Measurements from ENCODE around the gene ADCY4. TPM values are rescaled to one million over a fixed set of nuclear protein-coding genes. Genes with fewer than 3 reads are reported as not detected.

ADCY4 gene
- total RNA-seq, 4 donors from 2014 or later: 9.7 to 144 (median 45.6) TPM

- no peak for TF ChIP-seq CTCF (IDR thresholded peaks at IDR 0.05)
- ATAC-seq (ENCODE audit: low FRiP score) (no peak), DNase-seq (ENCODE audit: low spot score) (no peak)
Observed at GRCh38 chr14:24278424-24278823, 56.4 kb downstream of the ADCY4 start.

- TF ChIP-seq CTCF (IDR thresholded peaks at IDR 0.05): no peak
- DNase-seq (ENCODE audit: low spot score) (no peak), ATAC-seq (ENCODE audit: low FRiP score) (no peak)
Observed at GRCh38 chr14:24277606-24278321, 57.1 kb downstream of the ADCY4 start.

GRCh38 chr14:24277071-24277470 lies 57.8 kb downstream of the ADCY4 start:
- TF ChIP-seq CTCF (IDR thresholded peaks at IDR 0.05): no peak
- ATAC-seq (ENCODE audit: low FRiP score) (no peak), DNase-seq (ENCODE audit: low spot score) (no peak)

- DNase-seq (ENCODE audit: low spot score): no peak
- ATAC-seq (ENCODE audit: low FRiP score): peak; percentile 67
- TF ChIP-seq CTCF (IDR thresholded peaks at IDR 0.05): no peak
Observed at GRCh38 chr14:24274101-24274543, 60.7 kb downstream of the ADCY4 start.

GRCh38 chr14:24273422-24273998 lies 61.4 kb downstream of the ADCY4 start:
- ATAC-seq (ENCODE audit: low FRiP score) (no peak), DNase-seq (ENCODE audit: low spot score) (no peak)

GRCh38 chr14:24272467-24272866 lies 62.4 kb downstream of the ADCY4 start:
- DNase-seq (ENCODE audit: low spot score): no peak
- TF ChIP-seq CTCF (IDR thresholded peaks at IDR 0.05): no peak
- no peak for ATAC-seq (ENCODE audit: low FRiP score)

More at GRCh38 chr14:24273422-24273998, 61.4 kb downstream of the ADCY4 start:
- no peak for TF ChIP-seq CTCF (IDR thresholded peaks at IDR 0.05)

- no peak for TF ChIP-seq CTCF (IDR thresholded peaks at IDR 0.05)
- no peak for DNase-seq (ENCODE audit: low spot score)
- ATAC-seq (ENCODE audit: low FRiP score): no peak
Observed at GRCh38 chr14:24271834-24272263, 63.0 kb downstream of the ADCY4 start.
